ENCODE results near the gene PLSCR2. TPM values are rescaled to one million over a fixed set of nuclear protein-coding genes. Genes with fewer than 3 reads are reported as not detected.

PLSCR2 gene
- total RNA-seq, 1 experiment from 2014 or later: not detected

GRCh38 chr3:146496251-146496650 lies 26.9 kb upstream of the PLSCR2 start:
- H4K20me1 ChIP-seq (ENCODE audit: low read length): no peaks in the 10 kb centered on the region
- no peak overlapping the region for H3K4me3 ChIP-seq (ENCODE audit: low read length)
- no peaks in the 10 kb centered on the region for H3K36me3 ChIP-seq (ENCODE audit: low read depth, low read length)
- H3K79me2 ChIP-seq (ENCODE audit: low read length): no peaks in the 10 kb centered on the region
- H3F3A ChIP-seq (ENCODE audit: low read length, unreplicated experiment): no peaks in the 10 kb centered on the region
- intact Hi-C loops (cut with micrococcal nuclease): no loop called here
- H3K9ac ChIP-seq (ENCODE audit: low read length): no peak overlapping the region
- POLR2A ChIA-PET (ENCODE audit: unreplicated experiment): no interaction called here
- H2AFZ ChIP-seq (ENCODE audit: low read length): no peak overlapping the region
- CTCF ChIA-PET: no interaction called here
- TF ChIP-seq EZH2phosphoT487 (IDR thresholded peaks at IDR 0.05; ENCODE audit: borderline replicate concordance, low read length) (no peak), EZH2 (IDR thresholded peaks at IDR 0.05; ENCODE audit: low read length, unreplicated experiment) (no peak)
- TF ChIP-seq, protein P1, sequence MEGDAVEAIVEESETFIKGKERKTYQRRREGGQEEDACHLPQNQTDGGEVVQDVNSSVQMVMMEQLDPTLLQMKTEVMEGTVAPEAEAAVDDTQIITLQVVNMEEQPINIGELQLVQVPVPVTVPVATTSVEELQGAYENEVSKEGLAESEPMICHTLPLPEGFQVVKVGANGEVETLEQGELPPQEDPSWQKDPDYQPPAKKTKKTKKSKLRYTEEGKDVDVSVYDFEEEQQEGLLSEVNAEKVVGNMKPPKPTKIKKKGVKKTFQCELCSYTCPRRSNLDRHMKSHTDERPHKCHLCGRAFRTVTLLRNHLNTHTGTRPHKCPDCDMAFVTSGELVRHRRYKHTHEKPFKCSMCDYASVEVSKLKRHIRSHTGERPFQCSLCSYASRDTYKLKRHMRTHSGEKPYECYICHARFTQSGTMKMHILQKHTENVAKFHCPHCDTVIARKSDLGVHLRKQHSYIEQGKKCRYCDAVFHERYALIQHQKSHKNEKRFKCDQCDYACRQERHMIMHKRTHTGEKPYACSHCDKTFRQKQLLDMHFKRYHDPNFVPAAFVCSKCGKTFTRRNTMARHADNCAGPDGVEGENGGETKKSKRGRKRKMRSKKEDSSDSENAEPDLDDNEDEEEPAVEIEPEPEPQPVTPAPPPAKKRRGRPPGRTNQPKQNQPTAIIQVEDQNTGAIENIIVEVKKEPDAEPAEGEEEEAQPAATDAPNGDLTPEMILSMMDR (conservative IDR thresholded peaks at IDR 0.05; ENCODE audit: low read depth, low read length): no peak
- ATAC-seq (no peak), DNase-seq (no peak)
- H3K27ac ChIP-seq (ENCODE audit: low read length): no peak overlapping the region
- no peaks in the 10 kb centered on the region for H3K9me2 ChIP-seq (replicated peaks; ENCODE audit: low read length)
- H3K4me1 ChIP-seq (ENCODE audit: insufficient read depth, low read length): peaks cover 14% of the 10 kb centered on the region; the same call in 1 of the 2 replicates
- no TSS peak for BruUV-seq (replicated peaks)
- no peaks in the 10 kb centered on the region for H3K9me3 ChIP-seq (ENCODE audit: low read length)
- H3K27me3 ChIP-seq (ENCODE audit: low read length): no peaks in the 10 kb centered on the region
- H3K4me2 ChIP-seq (ENCODE audit: low read length): no peak overlapping the region

DNA sequence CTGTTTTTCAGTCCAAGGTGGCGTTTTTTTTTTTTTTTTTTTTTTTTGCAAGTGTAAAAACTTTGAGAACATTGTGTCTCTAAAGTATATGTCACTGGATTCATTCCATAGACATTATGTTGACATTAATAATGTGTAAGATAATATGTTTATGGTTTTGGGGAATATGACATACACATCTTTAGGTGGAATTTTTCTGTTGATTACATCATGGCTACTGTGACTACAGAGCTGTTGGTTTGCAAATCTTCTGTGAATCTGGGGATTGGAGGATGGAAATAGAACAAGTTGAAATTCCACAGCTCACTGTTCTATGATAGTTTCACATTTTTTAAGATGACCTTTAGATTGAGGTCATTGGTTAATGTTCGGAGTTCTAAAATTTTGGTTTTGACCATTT lies 24.4 kb upstream of the PLSCR2 start:
- no TSS peak for BruUV-seq (replicated peaks)
- intact Hi-C loops (cut with micrococcal nuclease): no loop called here

DNA sequence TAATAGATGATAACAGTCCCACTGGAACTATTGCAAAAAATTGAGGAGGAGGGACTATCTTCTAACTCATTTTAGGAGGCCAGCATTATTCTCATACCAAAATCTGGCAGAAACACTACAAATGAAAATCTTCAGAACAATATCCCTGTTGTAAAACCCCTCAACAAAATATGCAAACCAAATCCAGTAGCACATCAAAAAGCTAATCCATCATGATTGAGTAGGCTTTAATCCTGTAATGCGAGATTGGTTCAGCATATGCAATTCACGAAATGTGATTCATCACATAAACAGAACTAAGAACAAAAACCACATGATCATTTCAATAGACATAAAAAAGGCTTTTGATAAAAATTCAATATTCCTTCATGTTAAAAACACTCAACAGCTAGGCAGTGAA lies 23.9 kb upstream of the PLSCR2 start:
- DNase-seq (peak; percentile 31), ATAC-seq (peak; percentile 15; the same call in 1 of the 2 replicates)
- H3K27me3 ChIP-seq (ENCODE audit: low read length): no peaks in the 10 kb centered on the region
- no TSS peak for BruUV-seq (replicated peaks)
- no peaks in the 10 kb centered on the region for H3K36me3 ChIP-seq (ENCODE audit: low read depth, low read length)
- no peaks in the 10 kb centered on the region for H3K9me3 ChIP-seq (ENCODE audit: low read length)
- intact Hi-C loops (cut with micrococcal nuclease): no loop called here
- CTCF ChIA-PET: no interaction called here
- H3K4me1 ChIP-seq (ENCODE audit: insufficient read depth, low read length): peaks cover 16% of the 10 kb centered on the region; the same call in 1 of the 2 replicates
- no peaks in the 10 kb centered on the region for H3F3A ChIP-seq (ENCODE audit: low read length, unreplicated experiment)
- H2AFZ ChIP-seq (ENCODE audit: low read length): no peak overlapping the region
- POLR2A ChIA-PET (ENCODE audit: unreplicated experiment): no interaction called here
- no peaks in the 10 kb centered on the region for H4K20me1 ChIP-seq (ENCODE audit: low read length)
- H3K4me2 ChIP-seq (ENCODE audit: low read length): no peak overlapping the region
- H3K79me2 ChIP-seq (ENCODE audit: low read length): no peaks in the 10 kb centered on the region
- H3K4me3 ChIP-seq (ENCODE audit: low read length): no peak overlapping the region
- H3K9me2 ChIP-seq (replicated peaks; ENCODE audit: low read length): no peaks in the 10 kb centered on the region
- H3K27ac ChIP-seq (ENCODE audit: low read length): no peak overlapping the region
- H3K9ac ChIP-seq (ENCODE audit: low read length): no peak overlapping the region
- TF ChIP-seq EZH2 (IDR thresholded peaks at IDR 0.05; ENCODE audit: low read length, unreplicated experiment) (no peak), EZH2phosphoT487 (IDR thresholded peaks at IDR 0.05; ENCODE audit: borderline replicate concordance, low read length) (no peak)
- TF ChIP-seq, protein P1 (conservative IDR thresholded peaks at IDR 0.05; ENCODE audit: low read depth, low read length): no peak

More for the DNA sequence above, 24.4 kb upstream of the PLSCR2 start:
- no peak overlapping the region for H3K4me2 ChIP-seq (ENCODE audit: low read length)
- DNase-seq (no peak), ATAC-seq (no peak)
- H3K27ac ChIP-seq (ENCODE audit: low read length): no peak overlapping the region
- H3K27me3 ChIP-seq (ENCODE audit: low read length): no peaks in the 10 kb centered on the region
- no peaks in the 10 kb centered on the region for H3K9me2 ChIP-seq (replicated peaks; ENCODE audit: low read length)
- ChIA-PET POLR2A (ENCODE audit: unreplicated experiment) (no interaction called here), CTCF (no interaction called here)
- H3K79me2 ChIP-seq (ENCODE audit: low read length): no peaks in the 10 kb centered on the region
- H3K4me3 ChIP-seq (ENCODE audit: low read length): no peak overlapping the region
- peaks cover 16% of the 10 kb centered on the region; the same call in 1 of the 2 replicates for H3K4me1 ChIP-seq (ENCODE audit: insufficient read depth, low read length)
- TF ChIP-seq EZH2 (IDR thresholded peaks at IDR 0.05; ENCODE audit: low read length, unreplicated experiment): no peak
- TF ChIP-seq EZH2phosphoT487 (IDR thresholded peaks at IDR 0.05; ENCODE audit: borderline replicate concordance, low read length): no peak
- TF ChIP-seq, protein P1 (conservative IDR thresholded peaks at IDR 0.05; ENCODE audit: low read depth, low read length): no peak
- H3K36me3 ChIP-seq (ENCODE audit: low read depth, low read length): no peaks in the 10 kb centered on the region
- no peak overlapping the region for H2AFZ ChIP-seq (ENCODE audit: low read length)
- H4K20me1 ChIP-seq (ENCODE audit: low read length): no peaks in the 10 kb centered on the region
- H3K9ac ChIP-seq (ENCODE audit: low read length): no peak overlapping the region
- H3K9me3 ChIP-seq (ENCODE audit: low read length): no peaks in the 10 kb centered on the region
- no peaks in the 10 kb centered on the region for H3F3A ChIP-seq (ENCODE audit: low read length, unreplicated experiment)

Data from PC-3 (cell line).